ENCODE data around the gene IGSF5. TPM values are rescaled to one million over a fixed set of nuclear protein-coding genes. Genes with fewer than 3 reads are reported as not detected.

IGSF5 gene
- total RNA-seq, 6 experiments from 2014 or later, result not detected

- no peak for DNase-seq
- Histone ChIP-seq H3K9me3 (no peaks in the 10 kb centered on the region), H3K36me3 (no peaks in the 10 kb centered on the region), H3K4me3 (no peak overlapping the region), H3K4me1 (no peaks in the 10 kb centered on the region), H3K27me3 (no peaks in the 10 kb centered on the region), H3K27ac (no peak overlapping the region)
- TF ChIP-seq POLR2A (IDR thresholded peaks at IDR 0.05) (no peak), CTCF (IDR thresholded peaks at IDR 0.05) (no peak)
- intact Hi-C loops (cut with DNase I), result no loop called here
- 57% methylated on average over 1 of the region's 1 CpG for WGBS (ENCODE audit: insufficient coverage, low coverage, low lambda C conversion rate, missing lambda C conversion rate)
- no peak for ATAC-seq
These were observed 23.1 kb upstream of the IGSF5 start for GRCh38 chr21:39721885-39722284.

- H3K27ac ChIP-seq, result no peak overlapping the region
- H3K4me3 ChIP-seq, result no peak overlapping the region
- H3K36me3 ChIP-seq, result no peaks in the 10 kb centered on the region
- no peak for DNase-seq
- no peaks in the 10 kb centered on the region for H3K9me3 ChIP-seq
- 59% methylated on average over 5 of the region's 5 CpGs for WGBS (ENCODE audit: insufficient coverage, low coverage, low lambda C conversion rate, missing lambda C conversion rate)
- intact Hi-C loops (cut with DNase I), result no loop called here
- H3K27me3 ChIP-seq, result no peaks in the 10 kb centered on the region
- TF ChIP-seq CTCF (IDR thresholded peaks at IDR 0.05), result no peak
- no peaks in the 10 kb centered on the region for H3K4me1 ChIP-seq
- no peak for ATAC-seq
These were observed 20.0 kb upstream of the IGSF5 start for GRCh38 chr21:39724944-39725343.

- Histone ChIP-seq H3K9me3 (no peaks in the 10 kb centered on the region), H3K27ac (no peak overlapping the region), H3K36me3 (no peaks in the 10 kb centered on the region), H3K4me3 (no peak overlapping the region), H3K4me1 (no peaks in the 10 kb centered on the region), H3K27me3 (no peaks in the 10 kb centered on the region)
- DNase-seq (no peak), ATAC-seq (no peak)
- TF ChIP-seq CTCF (IDR thresholded peaks at IDR 0.05), result peak in 1 of 4 donors; percentile 7
- TF ChIP-seq POLR2A (IDR thresholded peaks at IDR 0.05), result no peak
- intact Hi-C loops (cut with DNase I), result no loop called here
- WGBS (ENCODE audit: insufficient coverage, low coverage, low lambda C conversion rate, missing lambda C conversion rate), result 49% methylated on average over 2 of the region's 7 CpGs
These were observed 18.9 kb upstream of the IGSF5 start for GRCh38 chr21:39726133-39726532.

GRCh38 chr21:39727401-39728120, 17.4 kb upstream of the IGSF5 start:
- DNase-seq (no peak), ATAC-seq (no peak)
- intact Hi-C loops (cut with DNase I), result no loop called here
- H3K27ac ChIP-seq, result no peak overlapping the region
- H3K27me3 ChIP-seq, result no peaks in the 10 kb centered on the region
- WGBS (ENCODE audit: insufficient coverage, low coverage, low lambda C conversion rate, missing lambda C conversion rate), result 56% methylated on average over 4 of the region's 15 CpGs
- H3K36me3 ChIP-seq, result no peaks in the 10 kb centered on the region
- H3K9me3 ChIP-seq, result no peaks in the 10 kb centered on the region
- no peaks in the 10 kb centered on the region for H3K4me1 ChIP-seq
- H3K4me3 ChIP-seq, result no peak overlapping the region
- no peak for TF ChIP-seq POLR2A (IDR thresholded peaks at IDR 0.05)
- no peak for TF ChIP-seq CTCF (IDR thresholded peaks at IDR 0.05)
